ENCODE measurements around the gene TBC1D19.
"Not testable (repeated sequence)": the region's sequence is repeated elsewhere in the genome, so short reads cannot be mapped to it uniquely, and the experiment has no call there.

The TBC1D19 gene, protein sequence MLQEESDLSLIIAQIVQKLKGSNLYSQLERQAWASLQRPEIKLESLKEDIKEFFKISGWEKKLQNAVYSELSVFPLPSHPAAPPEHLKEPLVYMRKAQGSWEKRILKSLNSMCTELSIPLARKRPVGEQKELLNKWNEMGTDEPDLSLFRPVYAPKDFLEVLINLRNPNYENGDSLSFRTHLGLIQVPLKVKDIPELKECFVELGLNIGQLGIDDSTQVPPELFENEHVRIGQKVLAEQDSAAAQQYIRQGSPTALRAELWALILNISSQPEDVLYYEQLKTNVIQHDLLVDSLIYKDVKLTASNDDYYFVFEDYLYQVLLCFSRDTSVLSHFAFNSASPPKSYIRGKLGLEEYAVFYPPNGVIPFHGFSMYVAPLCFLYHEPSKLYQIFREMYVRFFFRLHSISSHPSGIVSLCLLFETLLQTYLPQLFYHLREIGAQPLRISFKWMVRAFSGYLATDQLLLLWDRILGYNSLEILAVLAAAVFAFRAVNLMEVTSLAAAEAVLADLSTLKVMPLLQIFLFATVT

DNA sequence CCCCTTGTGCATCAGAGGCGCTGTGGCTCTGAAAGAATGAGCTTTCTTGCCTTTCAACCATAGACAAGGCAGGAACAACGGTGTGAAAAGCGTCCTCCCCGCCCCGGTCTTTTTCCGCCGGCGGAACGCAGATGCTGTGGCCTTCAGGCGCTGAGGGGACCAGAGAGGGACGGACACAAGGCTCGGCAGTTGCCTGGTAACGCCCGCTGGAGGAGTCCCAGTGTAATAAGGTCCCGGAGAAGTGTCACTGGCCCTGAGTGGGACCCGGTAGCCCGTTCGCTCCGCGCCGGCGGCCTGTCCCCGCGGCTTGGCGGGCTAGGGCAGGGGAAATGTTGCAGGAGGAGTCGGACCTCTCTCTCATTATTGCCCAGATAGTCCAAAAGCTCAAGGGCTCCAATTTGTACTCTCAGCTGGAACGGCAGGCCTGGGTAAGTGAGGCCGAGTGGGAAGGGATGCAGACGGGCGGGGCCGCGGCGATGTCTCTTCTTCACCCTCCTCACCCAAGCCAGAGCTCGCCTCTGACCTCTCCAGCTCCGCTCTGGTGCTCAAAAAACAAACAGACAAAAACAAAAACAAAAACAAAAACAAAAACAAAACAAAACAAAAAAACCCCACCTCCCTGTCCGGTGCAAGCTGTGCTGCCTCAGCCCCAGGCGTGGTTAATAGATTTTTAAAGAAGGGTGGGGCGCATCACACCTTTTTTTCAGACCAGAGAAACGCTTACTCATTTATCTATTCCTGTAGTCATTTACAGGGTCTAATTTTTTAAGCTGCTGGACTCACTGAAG lies at the start of gene TBC1D19:
Gene TBC1D19 (plus strand): TSS at position 220 of the 788 bp plus-strand sequence. CDS start 110 bp downstream, at position 330.
- peak within 1 kb of the TSS; percentile 87 for H3K27ac ChIP-seq
- TF ChIP-seq, protein P1, sequence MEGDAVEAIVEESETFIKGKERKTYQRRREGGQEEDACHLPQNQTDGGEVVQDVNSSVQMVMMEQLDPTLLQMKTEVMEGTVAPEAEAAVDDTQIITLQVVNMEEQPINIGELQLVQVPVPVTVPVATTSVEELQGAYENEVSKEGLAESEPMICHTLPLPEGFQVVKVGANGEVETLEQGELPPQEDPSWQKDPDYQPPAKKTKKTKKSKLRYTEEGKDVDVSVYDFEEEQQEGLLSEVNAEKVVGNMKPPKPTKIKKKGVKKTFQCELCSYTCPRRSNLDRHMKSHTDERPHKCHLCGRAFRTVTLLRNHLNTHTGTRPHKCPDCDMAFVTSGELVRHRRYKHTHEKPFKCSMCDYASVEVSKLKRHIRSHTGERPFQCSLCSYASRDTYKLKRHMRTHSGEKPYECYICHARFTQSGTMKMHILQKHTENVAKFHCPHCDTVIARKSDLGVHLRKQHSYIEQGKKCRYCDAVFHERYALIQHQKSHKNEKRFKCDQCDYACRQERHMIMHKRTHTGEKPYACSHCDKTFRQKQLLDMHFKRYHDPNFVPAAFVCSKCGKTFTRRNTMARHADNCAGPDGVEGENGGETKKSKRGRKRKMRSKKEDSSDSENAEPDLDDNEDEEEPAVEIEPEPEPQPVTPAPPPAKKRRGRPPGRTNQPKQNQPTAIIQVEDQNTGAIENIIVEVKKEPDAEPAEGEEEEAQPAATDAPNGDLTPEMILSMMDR (conservative IDR thresholded peaks at IDR 0.05) = peak; percentile 18; the same call in 1 of the 2 replicates

DNA sequence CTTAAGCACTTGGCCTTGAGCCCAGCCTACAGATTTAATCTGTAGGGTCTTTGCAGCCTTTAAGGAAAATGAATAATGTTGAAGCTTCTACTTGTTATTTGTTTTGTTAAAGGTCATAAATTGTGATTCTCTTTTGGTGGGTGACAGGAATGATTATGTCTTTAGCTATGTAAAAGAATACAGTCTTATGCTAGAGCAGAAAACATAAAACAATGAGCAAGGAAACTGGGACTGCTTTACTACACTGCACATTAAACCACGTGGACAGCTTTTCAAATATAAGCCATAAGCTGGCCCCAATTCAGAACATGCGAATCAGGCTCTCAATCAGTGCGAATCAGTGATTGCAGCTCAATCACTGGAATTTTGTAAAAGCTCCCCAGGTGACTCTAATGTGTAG lies 40.9 kb upstream of the TBC1D19 start:
- no peak overlapping the region for H3K27ac ChIP-seq
- TF ChIP-seq, protein P1 (conservative IDR thresholded peaks at IDR 0.05) = no peak

DNA sequence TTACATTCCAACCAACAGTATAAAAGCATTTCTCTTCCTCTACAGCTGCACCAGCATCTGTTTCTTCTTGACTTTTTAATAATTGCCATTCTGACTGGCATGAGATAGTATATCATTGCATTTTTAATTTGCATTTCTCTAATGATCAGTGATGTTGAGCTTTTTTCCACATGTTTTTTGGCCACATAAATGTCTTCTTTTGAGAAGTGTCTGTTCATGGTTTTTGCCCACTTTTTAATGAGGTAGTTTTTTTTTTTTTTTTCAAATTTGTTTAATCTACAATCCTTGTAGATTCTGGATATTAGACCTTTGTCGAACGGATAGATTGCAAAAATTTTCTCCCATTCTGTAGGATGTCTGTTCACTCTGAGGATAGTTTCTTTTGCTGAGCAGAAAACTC lies 39.5 kb upstream of the TBC1D19 start:
- H3K27ac ChIP-seq = no peak overlapping the region
- TF ChIP-seq, protein P1 (conservative IDR thresholded peaks at IDR 0.05) = no peak

DNA sequence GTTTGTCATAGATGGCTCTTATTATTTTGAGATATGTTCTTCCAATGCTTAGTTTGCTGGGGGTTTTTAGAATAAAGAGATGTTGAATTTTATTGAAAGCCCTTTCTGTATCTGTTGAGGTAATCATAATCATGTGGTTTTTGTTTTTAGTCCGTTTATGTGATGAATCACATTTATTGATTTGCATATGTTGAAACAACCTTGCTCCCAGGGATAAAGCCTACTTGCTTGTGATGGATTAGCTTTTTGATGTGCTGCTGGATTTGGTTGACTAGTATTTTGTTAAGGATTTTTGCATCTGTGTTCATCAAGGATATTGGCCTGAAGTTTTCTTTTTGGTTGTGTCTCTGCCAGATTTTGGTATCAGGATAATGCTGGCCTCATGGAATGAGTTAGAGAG lies 35.5 kb upstream of the TBC1D19 start:
- not testable (repeated sequence) for H3K27ac ChIP-seq

DNA sequence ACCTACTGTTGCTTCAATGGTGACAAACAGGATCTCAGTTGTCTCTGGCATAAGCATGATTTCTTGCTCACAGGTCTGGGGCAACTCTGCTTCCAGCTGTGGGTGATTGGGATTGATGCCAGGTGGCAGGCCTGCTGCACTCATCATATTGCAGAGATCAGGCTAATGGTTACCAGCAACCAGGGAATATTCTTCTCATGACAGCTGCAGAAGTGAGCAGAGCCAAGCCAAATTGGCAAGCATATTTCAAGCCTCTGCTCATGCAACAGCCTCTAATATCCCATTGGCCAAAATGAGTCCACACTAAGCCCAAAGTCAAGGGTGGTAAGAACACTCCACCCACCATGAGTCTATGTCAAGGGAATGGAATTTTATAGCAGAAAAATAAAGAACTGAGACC lies 26.7 kb upstream of the TBC1D19 start:
- TF ChIP-seq, protein P1 (conservative IDR thresholded peaks at IDR 0.05) = no peak
- no peak overlapping the region for H3K27ac ChIP-seq

DNA sequence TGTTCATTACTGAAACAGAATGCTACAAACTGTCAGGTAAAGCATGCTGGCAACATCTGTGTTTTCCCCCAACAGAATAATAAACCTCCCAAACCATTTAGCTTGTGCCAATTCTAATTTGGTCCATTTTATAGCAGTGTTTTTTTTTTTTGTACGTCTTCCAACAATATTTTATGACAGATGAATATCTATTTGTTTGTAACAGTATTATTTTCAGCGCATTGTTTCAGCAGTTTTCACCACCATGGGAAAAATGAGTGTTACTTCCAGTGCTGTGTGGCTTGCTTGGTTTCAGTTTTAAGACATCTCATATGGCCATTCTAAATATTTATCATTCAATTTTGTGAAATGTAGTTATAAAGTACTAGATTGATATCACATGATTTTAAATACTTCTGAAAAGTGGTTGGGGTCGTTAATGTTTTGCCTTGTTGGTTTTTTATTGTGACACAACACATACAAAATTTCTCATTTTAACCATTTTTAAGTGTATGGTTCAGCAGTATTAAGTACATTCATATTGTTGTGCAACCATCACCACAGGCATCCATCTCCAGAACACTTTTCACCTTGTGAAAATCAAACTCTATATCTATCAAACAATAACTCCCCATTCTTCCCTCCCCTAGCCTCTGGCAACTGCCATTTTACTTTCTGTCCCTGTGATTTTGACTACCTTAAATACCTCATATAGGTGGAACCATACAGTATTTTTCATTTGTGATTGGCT lies 25.6 kb upstream of the TBC1D19 start:
- TF ChIP-seq, protein P1 (conservative IDR thresholded peaks at IDR 0.05) = no peak
- peak overlapping the region; percentile 13 for H3K27ac ChIP-seq

DNA sequence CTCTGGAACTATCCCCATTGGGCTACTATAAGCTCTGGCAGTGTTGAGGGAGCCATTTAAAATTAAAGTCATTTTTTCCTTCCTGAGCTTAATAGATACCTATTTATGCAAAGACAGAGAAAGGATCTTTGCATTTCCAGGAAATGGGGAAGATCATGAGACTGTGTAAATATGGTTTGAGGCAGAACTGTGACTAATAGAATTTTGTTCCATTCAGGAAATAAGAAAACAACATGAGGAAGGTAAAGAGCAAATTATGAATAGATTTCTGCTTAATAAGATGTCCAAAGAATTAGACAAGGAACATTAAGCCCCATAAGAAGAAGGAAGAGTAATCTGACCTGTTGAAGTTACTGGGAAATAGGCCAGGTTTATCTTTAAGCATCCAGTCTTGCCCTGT lies 17.8 kb upstream of the TBC1D19 start:
- TF ChIP-seq, protein P1 (conservative IDR thresholded peaks at IDR 0.05) = no peak
- no peak overlapping the region for H3K27ac ChIP-seq
